ENCODE results near the gene SMYD3. TPM values are rescaled to one million over a fixed set of nuclear protein-coding genes. Genes with fewer than 3 reads are reported as not detected.

SMYD3 gene
- total and polyA plus RNA-seq, 10 of the 15 experiments (the other 5 are each of a cell fraction or from before 2014, with no cell fraction given): 18.3 to 54.0 (median 24.8) TPM

DNA sequence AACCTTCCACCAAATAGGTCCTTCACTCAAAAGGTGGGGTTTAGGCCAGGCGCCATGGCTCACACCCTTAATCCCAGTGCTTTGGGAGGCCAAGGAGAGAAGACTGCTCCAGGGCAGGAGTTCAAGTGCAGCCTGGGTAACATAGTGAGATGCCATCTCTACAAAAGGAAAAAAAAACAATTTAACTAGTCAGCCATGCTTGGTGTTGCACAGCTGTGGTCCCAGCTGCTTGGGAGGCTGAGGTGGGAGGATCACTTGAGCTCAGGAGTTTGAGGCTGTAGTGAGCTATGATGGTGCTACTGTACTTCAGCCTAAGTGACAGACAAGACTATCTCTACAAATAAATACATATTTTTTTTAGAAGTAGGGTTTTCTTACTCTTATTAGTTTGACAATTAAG is 734.8 kb downstream of the SMYD3 start (continued):
- TF ChIP-seq, protein P1, sequence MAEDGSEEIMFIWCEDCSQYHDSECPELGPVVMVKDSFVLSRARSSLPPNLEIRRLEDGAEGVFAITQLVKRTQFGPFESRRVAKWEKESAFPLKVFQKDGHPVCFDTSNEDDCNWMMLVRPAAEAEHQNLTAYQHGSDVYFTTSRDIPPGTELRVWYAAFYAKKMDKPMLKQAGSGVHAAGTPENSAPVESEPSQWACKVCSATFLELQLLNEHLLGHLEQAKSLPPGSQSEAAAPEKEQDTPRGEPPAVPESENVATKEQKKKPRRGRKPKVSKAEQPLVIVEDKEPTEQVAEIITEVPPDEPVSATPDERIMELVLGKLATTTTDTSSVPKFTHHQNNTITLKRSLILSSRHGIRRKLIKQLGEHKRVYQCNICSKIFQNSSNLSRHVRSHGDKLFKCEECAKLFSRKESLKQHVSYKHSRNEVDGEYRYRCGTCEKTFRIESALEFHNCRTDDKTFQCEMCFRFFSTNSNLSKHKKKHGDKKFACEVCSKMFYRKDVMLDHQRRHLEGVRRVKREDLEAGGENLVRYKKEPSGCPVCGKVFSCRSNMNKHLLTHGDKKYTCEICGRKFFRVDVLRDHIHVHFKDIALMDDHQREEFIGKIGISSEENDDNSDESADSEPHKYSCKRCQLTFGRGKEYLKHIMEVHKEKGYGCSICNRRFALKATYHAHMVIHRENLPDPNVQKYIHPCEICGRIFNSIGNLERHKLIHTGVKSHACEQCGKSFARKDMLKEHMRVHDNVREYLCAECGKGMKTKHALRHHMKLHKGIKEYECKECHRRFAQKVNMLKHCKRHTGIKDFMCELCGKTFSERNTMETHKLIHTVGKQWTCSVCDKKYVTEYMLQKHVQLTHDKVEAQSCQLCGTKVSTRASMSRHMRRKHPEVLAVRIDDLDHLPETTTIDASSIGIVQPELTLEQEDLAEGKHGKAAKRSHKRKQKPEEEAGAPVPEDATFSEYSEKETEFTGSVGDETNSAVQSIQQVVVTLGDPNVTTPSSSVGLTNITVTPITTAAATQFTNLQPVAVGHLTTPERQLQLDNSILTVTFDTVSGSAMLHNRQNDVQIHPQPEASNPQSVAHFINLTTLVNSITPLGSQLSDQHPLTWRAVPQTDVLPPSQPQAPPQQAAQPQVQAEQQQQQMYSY (CRISPR knock-in tag; IDR thresholded peaks at IDR 0.05): no peak
- TF ChIP-seq IKZF2 (IDR thresholded peaks at IDR 0.05) (no peak), SUZ12 (IDR thresholded peaks at IDR 0.05; ENCODE audit: unreplicated experiment) (no peak), CREM (IDR thresholded peaks at IDR 0.05; ENCODE audit: low read depth) (no peak), ZNF24 (IDR thresholded peaks at IDR 0.05) (no peak)
- TF ChIP-seq, protein P2, sequence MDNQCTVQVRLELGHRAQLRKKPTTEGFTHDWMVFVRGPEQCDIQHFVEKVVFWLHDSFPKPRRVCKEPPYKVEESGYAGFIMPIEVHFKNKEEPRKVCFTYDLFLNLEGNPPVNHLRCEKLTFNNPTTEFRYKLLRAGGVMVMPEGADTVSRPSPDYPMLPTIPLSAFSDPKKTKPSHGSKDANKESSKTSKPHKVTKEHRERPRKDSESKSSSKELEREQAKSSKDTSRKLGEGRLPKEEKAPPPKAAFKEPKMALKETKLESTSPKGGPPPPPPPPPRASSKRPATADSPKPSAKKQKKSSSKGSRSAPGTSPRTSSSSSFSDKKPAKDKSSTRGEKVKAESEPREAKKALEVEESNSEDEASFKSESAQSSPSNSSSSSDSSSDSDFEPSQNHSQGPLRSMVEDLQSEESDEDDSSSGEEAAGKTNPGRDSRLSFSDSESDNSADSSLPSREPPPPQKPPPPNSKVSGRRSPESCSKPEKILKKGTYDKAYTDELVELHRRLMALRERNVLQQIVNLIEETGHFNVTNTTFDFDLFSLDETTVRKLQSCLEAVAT (IDR thresholded peaks at IDR 0.05): no peak
- TF ChIP-seq, protein P3, sequence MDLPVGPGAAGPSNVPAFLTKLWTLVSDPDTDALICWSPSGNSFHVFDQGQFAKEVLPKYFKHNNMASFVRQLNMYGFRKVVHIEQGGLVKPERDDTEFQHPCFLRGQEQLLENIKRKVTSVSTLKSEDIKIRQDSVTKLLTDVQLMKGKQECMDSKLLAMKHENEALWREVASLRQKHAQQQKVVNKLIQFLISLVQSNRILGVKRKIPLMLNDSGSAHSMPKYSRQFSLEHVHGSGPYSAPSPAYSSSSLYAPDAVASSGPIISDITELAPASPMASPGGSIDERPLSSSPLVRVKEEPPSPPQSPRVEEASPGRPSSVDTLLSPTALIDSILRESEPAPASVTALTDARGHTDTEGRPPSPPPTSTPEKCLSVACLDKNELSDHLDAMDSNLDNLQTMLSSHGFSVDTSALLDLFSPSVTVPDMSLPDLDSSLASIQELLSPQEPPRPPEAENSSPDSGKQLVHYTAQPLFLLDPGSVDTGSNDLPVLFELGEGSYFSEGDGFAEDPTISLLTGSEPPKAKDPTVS (IDR thresholded peaks at IDR 0.05; ENCODE audit: low read depth, low read length): no peak
- TF ChIP-seq, protein P4, sequence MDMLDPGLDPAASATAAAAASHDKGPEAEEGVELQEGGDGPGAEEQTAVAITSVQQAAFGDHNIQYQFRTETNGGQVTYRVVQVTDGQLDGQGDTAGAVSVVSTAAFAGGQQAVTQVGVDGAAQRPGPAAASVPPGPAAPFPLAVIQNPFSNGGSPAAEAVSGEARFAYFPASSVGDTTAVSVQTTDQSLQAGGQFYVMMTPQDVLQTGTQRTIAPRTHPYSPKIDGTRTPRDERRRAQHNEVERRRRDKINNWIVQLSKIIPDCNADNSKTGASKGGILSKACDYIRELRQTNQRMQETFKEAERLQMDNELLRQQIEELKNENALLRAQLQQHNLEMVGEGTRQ (IDR thresholded peaks at IDR 0.05; ENCODE audit: borderline replicate concordance, low read depth, low read length): no peak
